Measurements from ENCODE around the gene CD226.

GRCh38 chr18:69943021-69943420, 4.7 kb downstream of the CD226 start:
- TF ChIP-seq EP300 (IDR thresholded peaks at IDR 0.05) (no peak), POLR2A (IDR thresholded peaks at IDR 0.05) (no peak)
- TF ChIP-seq, protein P1, sequence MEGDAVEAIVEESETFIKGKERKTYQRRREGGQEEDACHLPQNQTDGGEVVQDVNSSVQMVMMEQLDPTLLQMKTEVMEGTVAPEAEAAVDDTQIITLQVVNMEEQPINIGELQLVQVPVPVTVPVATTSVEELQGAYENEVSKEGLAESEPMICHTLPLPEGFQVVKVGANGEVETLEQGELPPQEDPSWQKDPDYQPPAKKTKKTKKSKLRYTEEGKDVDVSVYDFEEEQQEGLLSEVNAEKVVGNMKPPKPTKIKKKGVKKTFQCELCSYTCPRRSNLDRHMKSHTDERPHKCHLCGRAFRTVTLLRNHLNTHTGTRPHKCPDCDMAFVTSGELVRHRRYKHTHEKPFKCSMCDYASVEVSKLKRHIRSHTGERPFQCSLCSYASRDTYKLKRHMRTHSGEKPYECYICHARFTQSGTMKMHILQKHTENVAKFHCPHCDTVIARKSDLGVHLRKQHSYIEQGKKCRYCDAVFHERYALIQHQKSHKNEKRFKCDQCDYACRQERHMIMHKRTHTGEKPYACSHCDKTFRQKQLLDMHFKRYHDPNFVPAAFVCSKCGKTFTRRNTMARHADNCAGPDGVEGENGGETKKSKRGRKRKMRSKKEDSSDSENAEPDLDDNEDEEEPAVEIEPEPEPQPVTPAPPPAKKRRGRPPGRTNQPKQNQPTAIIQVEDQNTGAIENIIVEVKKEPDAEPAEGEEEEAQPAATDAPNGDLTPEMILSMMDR (IDR thresholded peaks at IDR 0.05) = no peak

All from stomach (tissue), 4 donors.